GM15510 (cell line): ENCODE results near the gene LMNA.

Experiments
- POLR2A ChIP-seq: IDR thresholded peaks from 3 replicates; pipeline ENCODE4 v1.6.1; 2011; ENCODE audit warnings: borderline replicate concordance; ENCODE audit not compliant: insufficient read length; ENCODE audit errors: extremely low read depth

The LMNA gene

DNA sequence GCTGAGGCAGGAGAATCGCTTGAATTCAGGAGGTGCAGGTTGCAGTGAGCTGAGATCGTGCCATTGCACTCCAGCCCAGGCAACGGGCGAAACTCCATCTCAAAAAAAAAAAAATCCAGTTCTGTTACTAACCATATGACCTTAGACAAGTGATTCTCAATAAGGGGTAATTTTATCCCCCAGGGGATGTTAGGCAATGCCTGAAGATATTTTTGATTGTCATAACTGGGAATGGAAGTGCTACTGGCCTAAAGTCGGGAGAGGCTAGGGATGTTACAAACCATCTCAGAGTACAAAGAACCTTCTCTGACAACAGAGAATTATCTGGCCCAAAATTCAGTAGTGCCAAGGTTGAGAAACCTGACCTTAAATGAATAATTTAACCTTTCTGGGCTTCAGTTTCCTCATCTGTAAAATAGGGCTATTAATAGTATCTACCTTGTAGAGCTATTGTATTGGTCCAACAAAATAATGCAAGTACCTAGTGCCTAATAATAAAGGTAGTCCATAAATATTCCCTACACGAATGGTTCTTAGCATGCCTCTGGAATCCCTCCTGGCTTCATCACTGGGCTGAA is 5.8 kb upstream of the LMNA start:
- no peak for TF ChIP-seq POLR2A

DNA sequence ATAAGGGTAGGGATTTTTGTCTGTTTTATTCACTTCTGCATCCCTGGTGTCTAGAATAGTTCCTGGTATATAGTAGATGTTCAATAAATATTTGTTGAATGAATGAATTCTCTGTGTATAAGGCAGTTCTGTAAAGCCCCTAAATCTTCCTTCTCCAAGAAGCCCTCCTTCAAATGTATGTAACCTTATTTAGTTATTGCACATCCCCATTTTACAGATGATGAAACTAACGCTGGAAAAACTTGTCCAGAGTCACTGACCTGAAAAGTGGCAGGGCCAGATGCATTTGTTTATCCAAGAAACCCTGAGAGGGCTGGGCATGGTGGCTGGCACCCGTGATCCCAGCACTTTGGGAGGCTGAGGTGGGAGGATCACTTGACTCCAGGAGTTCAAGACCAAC is 4.3 kb upstream of the LMNA start:
- TF ChIP-seq POLR2A = no peak

DNA sequence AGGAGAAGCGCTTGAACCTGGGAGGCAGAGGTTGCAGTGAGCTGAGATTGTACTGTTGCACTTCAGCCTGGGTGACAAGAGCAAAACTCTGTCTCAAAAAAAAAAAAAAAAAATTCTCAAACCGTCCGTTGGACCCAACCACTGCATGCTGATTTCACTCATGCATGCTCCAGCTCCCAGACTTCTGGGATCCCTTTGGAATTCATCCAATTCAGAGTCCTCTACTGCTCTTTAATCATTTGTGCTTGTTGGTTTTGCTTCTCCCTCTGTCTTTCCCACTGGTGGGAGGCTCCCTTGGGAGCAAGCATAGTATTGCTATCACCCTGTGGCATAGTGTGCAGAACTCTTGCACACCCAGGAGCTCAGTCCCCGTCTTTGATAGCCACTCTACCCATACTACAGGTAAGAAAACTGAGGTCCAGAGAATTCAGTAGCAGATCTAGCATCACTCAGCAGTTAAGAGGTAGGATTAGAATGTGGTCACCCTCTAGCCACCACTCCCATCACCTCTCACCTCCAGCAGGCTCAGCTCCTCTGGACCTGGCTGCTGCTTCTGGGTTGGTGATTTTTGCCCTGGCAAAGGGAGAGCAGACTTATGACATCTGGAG is 3.1 kb upstream of the LMNA start:
- TF ChIP-seq POLR2A = no peak

DNA sequence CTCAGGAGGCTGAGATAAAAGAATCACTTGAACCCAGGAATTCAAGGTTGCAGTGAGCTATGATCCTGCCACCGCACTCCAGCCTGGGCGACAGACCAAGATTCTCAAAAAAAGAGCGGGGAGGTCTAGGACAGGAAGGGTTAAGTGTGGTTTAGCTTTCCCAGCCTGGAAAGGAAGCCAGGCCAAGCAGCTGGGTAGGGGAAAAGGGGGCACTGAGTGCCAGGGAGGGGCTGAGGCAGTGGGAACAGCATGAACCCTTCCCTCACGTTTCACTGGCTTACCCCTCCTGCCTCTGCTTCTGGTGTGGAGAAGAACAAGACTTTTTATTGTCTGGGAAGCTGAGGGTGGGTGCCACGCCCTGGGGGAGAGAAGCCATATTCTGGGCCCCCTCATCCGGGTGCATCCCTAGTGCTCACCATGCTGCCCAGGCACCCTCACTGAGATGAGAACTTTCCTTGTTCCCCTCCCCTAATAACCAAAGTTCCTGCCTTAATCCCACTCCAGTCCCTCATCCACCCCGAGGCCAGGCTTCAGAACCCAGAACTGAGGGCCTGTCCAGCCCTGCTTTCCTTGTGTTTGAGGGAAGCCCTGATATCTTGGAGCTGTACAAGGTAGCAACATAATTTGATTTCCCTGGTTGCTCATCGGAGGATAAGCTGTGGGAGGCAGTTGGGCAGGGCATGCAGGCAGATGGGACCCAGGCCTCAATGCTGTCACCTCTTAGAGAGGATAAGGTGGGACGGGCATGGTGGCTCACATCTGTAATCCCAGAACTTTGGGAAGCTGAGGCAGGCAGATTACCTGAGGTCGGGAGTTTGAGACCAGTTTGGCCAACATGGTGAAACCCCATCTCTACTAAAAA is 2.0 kb upstream of the LMNA start:
- no peak for TF ChIP-seq POLR2A

DNA sequence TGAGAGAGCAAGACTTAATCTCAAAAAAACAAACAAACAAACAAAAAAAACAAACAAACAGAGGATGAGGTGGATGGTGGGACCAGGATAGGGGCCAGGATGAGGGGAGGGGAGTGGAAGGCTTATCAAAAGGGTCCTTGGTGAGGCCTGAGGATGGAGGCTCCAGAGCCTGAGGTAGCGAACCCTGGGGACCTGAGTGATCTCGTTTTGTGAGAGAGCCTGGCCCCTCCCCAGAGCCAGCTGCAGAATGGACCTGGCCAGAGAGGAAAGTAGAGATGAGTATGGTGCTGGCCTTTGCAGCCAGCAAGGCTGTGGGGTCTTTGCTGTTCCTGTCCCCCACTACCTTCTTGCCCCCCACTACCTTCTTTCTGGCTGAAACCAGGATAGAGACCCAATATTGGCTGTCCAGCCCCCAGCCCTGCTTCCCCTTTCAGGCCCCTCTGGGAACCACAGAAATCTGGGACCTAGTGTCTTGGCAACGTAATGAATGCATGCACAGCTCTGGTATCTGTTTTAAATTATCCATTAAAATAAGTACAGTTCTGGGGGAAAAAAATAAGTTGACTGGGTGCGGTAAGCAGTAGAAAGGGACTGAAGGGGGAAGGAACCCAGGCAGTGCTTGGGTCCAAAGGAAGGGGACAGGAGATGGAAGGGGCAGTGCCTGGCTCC is 1.1 kb upstream of the LMNA start:
- TF ChIP-seq POLR2A = no peak

DNA sequence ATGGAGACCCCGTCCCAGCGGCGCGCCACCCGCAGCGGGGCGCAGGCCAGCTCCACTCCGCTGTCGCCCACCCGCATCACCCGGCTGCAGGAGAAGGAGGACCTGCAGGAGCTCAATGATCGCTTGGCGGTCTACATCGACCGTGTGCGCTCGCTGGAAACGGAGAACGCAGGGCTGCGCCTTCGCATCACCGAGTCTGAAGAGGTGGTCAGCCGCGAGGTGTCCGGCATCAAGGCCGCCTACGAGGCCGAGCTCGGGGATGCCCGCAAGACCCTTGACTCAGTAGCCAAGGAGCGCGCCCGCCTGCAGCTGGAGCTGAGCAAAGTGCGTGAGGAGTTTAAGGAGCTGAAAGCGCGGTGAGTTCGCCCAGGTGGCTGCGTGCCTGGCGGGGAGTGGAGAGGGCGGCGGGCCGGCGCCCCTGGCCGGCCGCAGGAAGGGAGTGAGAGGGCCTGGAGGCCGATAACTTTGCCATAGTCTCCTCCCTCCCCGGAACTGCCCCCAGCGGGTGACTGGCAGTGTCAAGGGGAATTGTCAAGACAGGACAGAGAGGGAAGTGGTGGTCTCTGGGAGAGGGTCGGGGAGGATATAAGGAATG is 505 bp downstream of the LMNA start:
- no peak for TF ChIP-seq POLR2A

DNA sequence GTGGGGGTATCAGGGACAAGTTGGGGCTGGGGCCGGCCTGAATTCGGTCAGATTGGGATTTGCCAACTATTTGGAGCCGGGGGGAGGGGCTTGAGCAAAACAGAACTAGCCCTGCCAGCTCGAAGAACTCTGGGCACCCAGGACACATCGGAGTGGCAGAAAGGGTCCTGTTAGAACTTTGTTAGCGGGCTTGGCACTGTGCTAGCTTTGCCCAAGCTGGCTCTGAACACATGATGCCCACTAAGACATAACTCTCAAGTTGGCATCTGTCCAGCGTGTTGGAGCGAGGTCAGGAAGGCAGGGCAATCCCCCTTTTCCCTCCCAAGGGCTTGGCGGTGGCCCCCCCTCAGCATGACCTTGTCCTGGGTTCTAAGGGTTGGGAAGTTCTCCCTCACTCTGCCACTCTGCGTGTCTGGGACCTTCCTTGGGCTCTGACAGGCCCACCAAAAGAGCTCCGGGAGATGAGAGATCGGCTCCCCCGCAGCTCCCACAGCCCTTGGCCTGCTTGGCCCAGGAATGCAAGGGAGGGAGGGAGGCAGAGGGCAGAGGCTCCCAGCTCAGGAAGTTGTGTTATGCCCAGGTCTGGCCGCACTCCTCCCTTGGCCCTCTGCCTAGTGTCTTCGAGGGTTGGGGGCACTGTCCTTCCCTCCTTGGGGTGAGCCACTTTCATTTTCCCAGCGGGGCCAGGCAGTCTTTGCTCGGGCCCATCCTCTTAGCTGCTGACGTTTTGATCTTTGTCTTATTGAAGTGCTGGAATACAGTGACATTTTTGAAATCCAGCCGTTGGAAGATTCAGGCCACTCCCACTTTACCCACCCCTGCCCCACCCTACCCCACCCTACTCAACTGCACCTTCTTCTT is 1.2 kb downstream of the LMNA start:
- no peak for TF ChIP-seq POLR2A

DNA sequence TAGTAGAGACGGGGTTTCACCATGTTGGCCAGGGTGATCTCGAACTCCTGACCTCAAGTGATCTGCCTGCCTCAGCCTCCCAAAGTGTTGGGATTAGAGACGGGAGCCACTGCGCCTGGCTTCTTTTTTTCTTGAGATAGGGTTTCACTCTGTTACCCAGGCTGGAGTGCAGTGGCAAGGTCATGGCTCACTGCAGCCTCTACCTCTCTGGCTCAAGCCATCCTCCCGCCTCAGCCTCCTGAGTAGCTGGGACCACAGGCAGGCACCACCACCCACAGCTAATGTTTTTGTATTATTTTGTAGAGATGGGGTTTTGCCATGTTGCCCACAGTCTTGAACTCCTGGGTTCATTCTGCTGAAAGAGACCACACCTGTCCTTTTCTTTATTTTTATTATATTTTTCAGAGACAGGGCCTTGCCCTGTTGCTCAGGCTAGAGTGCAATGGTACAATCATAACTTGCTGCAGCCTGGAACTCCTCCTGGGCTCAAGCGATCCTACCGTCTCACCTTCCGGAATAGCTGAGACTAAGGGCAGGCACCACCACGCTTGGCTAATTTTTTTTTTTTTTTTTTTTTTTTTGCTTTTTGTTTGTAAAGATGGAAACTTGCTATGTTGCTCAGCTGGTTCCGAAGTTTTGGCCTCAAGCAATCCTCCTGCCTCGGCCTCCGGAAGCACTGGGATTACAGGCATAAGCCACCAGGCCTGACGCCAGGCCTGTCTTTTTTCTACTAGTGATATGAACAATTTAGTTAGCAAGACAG is 3.1 kb downstream of the LMNA start:
- TF ChIP-seq POLR2A = no peak

DNA sequence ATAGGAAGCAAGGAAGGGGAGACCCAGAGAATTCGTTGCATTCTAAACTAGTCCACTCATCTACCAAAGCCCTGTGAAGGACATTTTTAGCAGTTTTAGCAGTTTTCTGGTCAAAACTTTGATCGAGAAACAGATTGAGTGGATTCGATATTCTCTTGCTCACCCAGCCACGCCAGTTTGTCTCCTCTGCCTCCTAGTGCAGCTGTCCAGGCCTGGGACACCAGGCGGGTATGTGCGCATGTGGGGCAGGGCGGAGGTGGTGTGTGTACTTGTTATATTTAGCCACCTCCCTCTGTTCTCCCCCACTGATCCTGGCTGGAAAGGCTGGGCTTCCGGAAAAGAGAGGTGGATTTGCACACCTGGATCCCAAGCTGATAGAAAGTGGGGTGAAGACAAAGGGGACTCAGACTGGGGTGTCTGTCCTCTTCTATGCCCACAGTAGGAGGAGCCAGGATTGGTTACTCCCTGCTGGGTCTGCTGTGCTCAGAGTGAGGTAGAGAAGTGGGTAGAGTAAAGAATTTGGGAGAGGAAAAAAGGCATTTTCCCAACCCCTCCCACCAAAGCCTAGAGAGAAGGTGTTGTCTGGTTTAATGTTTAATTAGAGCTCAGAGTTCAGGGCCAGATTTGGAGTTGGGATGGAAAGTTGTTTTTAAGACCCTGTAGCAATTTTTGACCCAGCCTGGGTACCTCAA is 3.8 kb downstream of the LMNA start:
- TF ChIP-seq POLR2A = no peak

DNA sequence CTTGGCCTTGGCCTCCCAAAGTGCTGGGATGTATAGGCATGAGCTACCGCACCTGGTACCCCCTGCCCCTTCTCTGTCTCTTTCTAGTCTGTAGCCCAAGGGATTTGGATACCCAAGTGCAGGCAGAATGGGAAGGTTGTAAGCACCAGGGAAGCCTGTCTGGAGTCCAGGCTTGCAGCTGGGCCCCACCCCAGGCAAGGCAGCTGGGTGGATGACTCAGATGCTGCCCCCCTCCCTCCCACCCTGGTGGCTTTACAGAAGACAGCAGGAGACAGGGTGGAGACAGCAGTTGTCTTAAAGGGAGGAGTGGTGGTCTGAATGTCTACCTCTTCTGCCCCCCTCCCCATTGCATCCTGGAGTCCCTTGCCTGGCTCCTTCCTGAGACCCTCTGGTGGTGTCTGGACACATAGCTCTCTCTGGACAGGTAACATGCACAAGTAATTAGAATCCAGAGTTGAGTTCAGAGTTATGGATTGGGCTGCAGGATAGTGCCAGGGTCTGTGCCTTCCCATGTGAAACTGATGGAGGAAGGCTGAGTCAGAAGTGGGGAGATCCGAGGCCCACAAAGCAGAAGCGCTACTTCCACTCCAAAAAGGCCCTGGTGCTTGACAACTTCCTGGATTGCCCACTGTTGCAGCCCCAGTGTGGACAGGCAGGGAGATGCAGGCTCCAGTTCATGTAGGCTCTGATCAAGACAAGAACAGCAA is 5.1 kb downstream of the LMNA start:
- no peak for TF ChIP-seq POLR2A

DNA sequence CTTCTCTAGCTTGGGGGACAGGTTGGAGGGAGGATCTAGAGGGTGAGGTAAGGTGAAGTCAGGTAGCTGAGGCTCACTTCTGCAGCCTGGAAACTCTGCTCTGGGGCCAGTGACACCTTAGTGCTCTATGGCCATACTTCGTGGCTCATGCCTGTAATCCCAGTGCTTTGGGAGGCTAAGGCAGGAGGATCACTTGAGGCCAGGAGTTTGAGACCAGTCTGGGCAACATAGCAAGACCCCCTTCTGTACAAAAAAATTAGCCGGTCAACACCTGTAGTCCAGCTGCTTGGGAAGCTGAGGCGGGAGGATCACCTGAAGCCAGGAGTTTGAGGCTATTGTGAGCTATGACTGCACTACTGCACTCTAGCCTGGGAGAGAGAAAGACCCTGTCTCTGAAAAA is 5.8 kb downstream of the LMNA start:
- no peak for TF ChIP-seq POLR2A

DNA sequence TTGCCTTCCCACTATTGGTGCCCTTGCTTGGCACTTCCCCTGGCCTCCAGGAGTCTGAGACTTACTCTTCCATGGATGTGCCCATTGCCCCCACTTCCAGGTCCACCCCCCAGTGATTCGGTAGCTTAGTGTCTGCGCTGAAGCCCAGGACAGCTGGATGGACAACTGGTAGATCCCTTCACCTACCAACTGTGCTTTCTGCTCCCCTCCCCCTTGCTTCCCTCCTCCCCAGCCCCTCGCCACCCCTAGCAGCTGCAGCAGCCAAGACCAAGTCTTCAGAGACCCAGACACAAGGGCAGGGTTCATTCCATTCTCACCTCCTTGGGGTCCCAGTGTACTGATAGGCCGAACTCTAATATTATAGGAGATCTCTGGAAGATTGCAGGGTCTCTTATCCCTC is 6.9 kb downstream of the LMNA start:
- TF ChIP-seq POLR2A = no peak

DNA sequence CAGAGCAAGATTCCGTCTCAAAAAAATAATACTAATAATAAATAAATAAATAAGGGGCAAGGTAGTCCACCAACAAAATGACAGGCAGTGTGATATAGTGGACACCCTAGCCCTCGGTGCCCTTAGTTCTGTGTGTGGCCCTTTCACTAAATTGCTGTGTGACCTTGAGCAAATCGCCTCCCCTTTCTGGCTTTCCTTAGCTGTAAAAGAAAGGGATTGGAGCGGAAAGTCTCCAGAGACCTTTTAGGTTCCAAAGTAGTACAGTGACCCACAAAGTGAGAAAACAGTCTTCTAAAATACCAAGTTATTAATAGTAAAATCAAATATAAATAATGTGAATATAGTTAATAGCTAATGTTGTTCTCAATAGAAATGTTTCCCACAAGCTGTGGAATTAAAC is 7.6 kb downstream of the LMNA start:
- no peak for TF ChIP-seq POLR2A
